GM12872 (cell line): ENCODE results near the gene CDNF.

Source experiments
- TF ChIP-seq, protein P1 (sequence below): IDR thresholded peaks from 3 replicates; pipeline ENCODE4 v1.5.1; 2011; ENCODE audit warnings: low read depth, mild to moderate bottlenecking, low read length, moderate library complexity; ENCODE audit not compliant: insufficient read depth

Gene CDNF

DNA sequence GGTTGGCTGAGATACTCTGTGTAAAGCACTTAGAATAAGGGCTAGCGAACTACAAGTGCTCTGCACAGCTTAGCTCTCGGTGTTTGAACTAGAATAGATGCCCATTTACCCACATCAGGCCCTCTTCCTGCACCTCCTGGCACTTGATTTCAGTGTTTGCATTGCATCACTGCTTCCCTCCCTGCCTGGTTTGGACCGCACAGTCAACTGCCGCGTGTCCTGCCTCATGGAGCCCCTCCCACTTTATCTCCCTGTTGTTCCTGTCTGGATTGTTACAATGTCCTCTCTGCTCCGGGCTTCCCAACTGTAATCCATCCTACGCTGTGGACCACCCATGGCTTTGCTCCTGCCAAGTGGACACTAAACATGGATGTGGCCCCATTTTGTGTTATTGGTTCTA lies 65.4 kb downstream of the CDNF start:
- TF ChIP-seq, protein P1, sequence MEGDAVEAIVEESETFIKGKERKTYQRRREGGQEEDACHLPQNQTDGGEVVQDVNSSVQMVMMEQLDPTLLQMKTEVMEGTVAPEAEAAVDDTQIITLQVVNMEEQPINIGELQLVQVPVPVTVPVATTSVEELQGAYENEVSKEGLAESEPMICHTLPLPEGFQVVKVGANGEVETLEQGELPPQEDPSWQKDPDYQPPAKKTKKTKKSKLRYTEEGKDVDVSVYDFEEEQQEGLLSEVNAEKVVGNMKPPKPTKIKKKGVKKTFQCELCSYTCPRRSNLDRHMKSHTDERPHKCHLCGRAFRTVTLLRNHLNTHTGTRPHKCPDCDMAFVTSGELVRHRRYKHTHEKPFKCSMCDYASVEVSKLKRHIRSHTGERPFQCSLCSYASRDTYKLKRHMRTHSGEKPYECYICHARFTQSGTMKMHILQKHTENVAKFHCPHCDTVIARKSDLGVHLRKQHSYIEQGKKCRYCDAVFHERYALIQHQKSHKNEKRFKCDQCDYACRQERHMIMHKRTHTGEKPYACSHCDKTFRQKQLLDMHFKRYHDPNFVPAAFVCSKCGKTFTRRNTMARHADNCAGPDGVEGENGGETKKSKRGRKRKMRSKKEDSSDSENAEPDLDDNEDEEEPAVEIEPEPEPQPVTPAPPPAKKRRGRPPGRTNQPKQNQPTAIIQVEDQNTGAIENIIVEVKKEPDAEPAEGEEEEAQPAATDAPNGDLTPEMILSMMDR, result no peak

DNA sequence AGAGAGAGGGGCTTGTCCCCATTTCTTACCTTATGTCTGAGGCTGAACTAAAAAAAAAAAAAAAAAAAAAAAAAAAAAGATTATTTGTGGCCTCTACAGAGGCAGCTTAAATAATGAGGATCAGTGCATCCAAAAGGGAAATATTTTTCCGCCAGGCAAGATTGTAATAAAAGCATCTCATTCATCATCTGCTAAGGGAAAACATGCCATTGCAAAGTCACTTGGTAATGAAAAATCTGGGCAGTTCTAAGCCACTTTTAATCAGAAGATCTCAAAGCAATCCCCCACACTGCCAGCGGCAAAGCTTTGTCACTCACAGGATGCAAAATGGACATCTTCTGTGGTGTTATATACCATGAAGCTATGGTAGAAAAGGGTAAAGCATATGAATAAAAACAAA lies 66.9 kb downstream of the CDNF start:
- TF ChIP-seq, protein P1, result no peak
